Measurements from ENCODE around the gene ZFYVE19. TPM values are rescaled to one million over a fixed set of nuclear protein-coding genes. Genes with fewer than 3 reads are reported as not detected.
"Not testable (repeated sequence)": the region's sequence is repeated elsewhere in the genome, so short reads cannot be mapped to it uniquely, and the experiment has no call there.

ZFYVE19 gene
- total RNA-seq, 1 experiment from 2014 or later = 14.6 TPM

- no peak for DNase-seq (ENCODE audit: extremely low read depth, low read depth)
Observed at GRCh38 chr15:40845511-40846284, 38.8 kb downstream of the ZFYVE19 start.

GRCh38 chr15:40846841-40847222 lies 39.9 kb downstream of the ZFYVE19 start:
- no peak for DNase-seq (ENCODE audit: extremely low read depth, low read depth)

GRCh38 chr15:40847223-40847961 lies 40.5 kb downstream of the ZFYVE19 start:
- DNase-seq (ENCODE audit: extremely low read depth, low read depth) = no peak

GRCh38 chr15:40850576-40851112 lies 43.8 kb downstream of the ZFYVE19 start:
- no peak for DNase-seq (ENCODE audit: extremely low read depth, low read depth)

DNA sequence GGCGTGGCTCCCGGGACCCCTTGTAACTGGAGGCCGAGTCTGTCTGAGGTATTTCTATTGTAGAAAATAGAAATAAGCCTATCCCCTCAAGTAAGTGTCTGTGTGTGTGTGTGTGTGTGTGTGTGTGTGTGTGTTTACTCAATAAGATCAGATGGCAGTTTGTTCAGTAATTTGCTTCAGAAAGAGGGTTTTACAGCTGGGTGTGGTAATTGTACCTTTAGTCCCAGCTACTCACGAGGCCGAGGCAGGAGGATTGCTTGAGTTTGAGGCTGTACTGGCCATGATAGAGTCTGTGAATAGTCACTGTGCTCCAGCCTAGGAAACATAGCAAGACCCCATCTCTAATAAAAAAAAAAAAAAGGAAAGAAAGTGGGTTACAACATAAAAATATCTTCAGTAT lies 45.6 kb downstream of the ZFYVE19 start:
- DNase-seq (ENCODE audit: extremely low read depth, low read depth) = no peak

DNA sequence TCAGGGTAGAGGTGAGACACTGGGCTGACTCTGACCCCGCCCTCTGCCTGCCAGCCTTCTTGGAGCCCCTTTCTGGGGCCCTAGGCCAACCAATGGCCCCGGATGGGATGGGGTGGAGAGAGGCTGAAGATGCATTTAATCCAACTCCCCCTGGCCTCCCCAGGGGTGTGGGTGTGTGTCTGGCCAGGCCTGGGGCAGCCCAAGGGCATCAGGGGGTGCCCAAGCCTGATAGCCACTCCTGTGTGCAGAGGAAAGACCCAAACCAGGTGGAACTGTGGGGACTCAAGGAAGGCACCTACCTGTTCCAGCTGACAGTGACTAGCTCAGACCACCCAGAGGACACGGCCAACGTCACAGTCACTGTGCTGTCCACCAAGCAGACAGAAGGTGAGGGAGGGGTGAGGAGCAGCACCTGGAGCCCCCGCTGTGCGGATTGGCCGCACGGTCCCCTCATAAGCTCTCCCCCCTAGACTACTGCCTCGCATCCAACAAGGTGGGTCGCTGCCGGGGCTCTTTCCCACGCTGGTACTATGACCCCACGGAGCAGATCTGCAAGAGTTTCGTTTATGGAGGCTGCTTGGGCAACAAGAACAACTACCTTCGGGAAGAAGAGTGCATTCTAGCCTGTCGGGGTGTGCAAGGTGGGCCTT lies 46.5 kb downstream of the ZFYVE19 start:
- no peak for DNase-seq (ENCODE audit: extremely low read depth, low read depth)

DNA sequence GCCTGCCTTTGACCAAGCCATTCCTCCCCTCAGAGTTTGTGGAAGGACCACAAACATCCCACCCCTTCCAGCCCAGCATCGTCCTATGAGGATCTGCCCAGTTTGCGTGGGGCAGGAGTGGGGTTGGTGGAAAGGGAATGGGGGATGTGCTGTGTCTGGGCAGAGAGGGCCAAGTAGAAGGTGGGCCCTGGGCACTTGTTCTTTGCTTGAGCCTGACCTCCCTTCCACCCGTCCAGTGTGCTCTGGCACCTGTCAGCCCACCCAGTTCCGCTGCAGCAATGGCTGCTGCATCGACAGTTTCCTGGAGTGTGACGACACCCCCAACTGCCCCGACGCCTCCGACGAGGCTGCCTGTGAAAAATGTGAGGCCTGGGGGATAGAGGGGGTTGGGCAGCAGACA lies 47.3 kb downstream of the ZFYVE19 start:
- no peak for DNase-seq (ENCODE audit: extremely low read depth, low read depth)

- no peak for DNase-seq (ENCODE audit: extremely low read depth, low read depth)
Observed at GRCh38 chr15:40855706-40856234, 48.9 kb downstream of the ZFYVE19 start.

- no peak for DNase-seq (ENCODE audit: extremely low read depth, low read depth)
Observed at GRCh38 chr15:40856746-40857145, 49.9 kb downstream of the ZFYVE19 start.

GRCh38 chr15:40857601-40858341 lies 50.9 kb downstream of the ZFYVE19 start:
- peak; percentile 63 for DNase-seq (ENCODE audit: extremely low read depth, low read depth)

DNA sequence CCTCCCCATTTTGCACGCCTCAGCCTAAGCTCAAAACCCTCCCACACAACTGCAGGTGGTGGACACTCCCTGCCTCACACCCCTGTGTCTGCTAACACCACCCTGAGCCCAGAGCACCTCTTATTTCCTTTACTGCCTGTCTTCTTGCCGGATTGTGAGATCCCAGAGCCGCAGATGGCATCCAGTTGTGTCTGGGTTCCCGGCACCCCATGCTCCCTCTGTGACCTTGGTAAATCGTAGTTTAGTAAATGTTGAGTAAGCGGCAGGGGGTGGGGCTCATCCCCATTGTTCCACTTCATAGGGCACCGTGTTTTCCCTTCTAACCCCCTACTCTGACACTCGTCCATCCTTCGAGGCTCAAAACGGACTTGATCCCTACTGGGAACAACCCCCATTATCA lies 51.8 kb downstream of the ZFYVE19 start:
- no peak for DNase-seq (ENCODE audit: extremely low read depth, low read depth)

GRCh38 chr15:40859206-40859851 lies 52.4 kb downstream of the ZFYVE19 start:
- DNase-seq (ENCODE audit: extremely low read depth, low read depth) = peak; percentile 65

GRCh38 chr15:40861147-40861546 lies 54.3 kb downstream of the ZFYVE19 start:
- not testable (repeated sequence) for DNase-seq (ENCODE audit: extremely low read depth, low read depth)

- no peak for DNase-seq (ENCODE audit: extremely low read depth, low read depth)
Observed at GRCh38 chr15:40863660-40864270, 56.9 kb downstream of the ZFYVE19 start.

Small RNA genes lying within 50 kb of the gene (small RNA-seq; reads per million reads assigned to genes)
- 0 reads per million in 2 experiments for gene SUMO2P15

Other genes starting within 250 kb of the ZFYVE19 start
- 17.0 and 17.8 TPM in 2 replicates for gene CCDC32, start 242.0 kb upstream of the ZFYVE19 start, total RNA-seq (2014; rRNA removed; shearing (Covaris generic))
- 13.3 and 13.5 TPM in 2 replicates for gene RPUSD2, start 237.8 kb upstream of the ZFYVE19 start, total RNA-seq (2014; rRNA removed; shearing (Covaris generic))
- gene KNL1, start 212.8 kb upstream of the ZFYVE19 start, total RNA-seq (2014; rRNA removed; shearing (Covaris generic)) = 24.8 and 25.2 TPM in 2 replicates
- 4.3 and 7.1 TPM in 2 replicates for gene RAD51, start 111.9 kb upstream of the ZFYVE19 start, total RNA-seq (2014; rRNA removed; shearing (Covaris generic))
- gene RMDN3, start 51.8 kb upstream of the ZFYVE19 start, total RNA-seq (2014; rRNA removed; shearing (Covaris generic)) = 15.2 and 19.7 TPM in 2 replicates
- gene GCHFR, start 43.0 kb upstream of the ZFYVE19 start, total RNA-seq (2014; rRNA removed; shearing (Covaris generic)) = 7.1 and 8.7 TPM in 2 replicates
- gene C15orf62, start 37.1 kb upstream of the ZFYVE19 start, total RNA-seq (2014; rRNA removed; shearing (Covaris generic)) = 0.25 and 0.40 TPM in 2 replicates
- 27.3 and 27.9 TPM in 2 replicates for gene DNAJC17, start 384 bp downstream of the ZFYVE19 start, total RNA-seq (2014; rRNA removed; shearing (Covaris generic))
- gene PPP1R14D, start 21.6 kb downstream of the ZFYVE19 start, total RNA-seq (2014; rRNA removed; shearing (Covaris generic)) = not detected in 2 replicates
- gene SPINT1, start 37.0 kb downstream of the ZFYVE19 start, total RNA-seq (2014; rRNA removed; shearing (Covaris generic)) = 1.7 and 2.4 TPM in 2 replicates
- 0.14 and 0.57 TPM in 2 replicates for gene RHOV, start 67.1 kb downstream of the ZFYVE19 start, total RNA-seq (2014; rRNA removed; shearing (Covaris generic))
- 10.5 and 11.4 TPM in 2 replicates for gene VPS18, start 87.4 kb downstream of the ZFYVE19 start, total RNA-seq (2014; rRNA removed; shearing (Covaris generic))
- 0.05 TPM in 1 of 2 replicates, not detected in the other for gene DLL4, start 122.3 kb downstream of the ZFYVE19 start, total RNA-seq (2014; rRNA removed; shearing (Covaris generic))
- 61.1 and 66.9 TPM in 2 replicates for gene CHAC1, start 146.4 kb downstream of the ZFYVE19 start, total RNA-seq (2014; rRNA removed; shearing (Covaris generic))